HG02678 (cell line): ENCODE results near the gene LCA5.
"Not testable (repeated sequence)": the region's sequence is repeated elsewhere in the genome, so short reads cannot be mapped to it uniquely, and the experiment has no call there.

Experiments used
- ATAC-seq: cut with Tn5 transposase; IDR thresholded peaks from one replicate; pipeline ENCODE4 v1.9.1; 2021; ENCODE audit warnings: mild to moderate bottlenecking, moderate library complexity; ENCODE audit not compliant: unreplicated experiment

LCA5 gene

GRCh38 chr6:79468116-79468515 is 69.1 kb downstream of the LCA5 start:
- ATAC-seq = no peak

GRCh38 chr6:79467716-79468115 is 69.5 kb downstream of the LCA5 start:
- no peak for ATAC-seq

GRCh38 chr6:79466207-79466834 is 70.9 kb downstream of the LCA5 start:
- ATAC-seq = peak; percentile 51

GRCh38 chr6:79465381-79465780 is 71.8 kb downstream of the LCA5 start:
- ATAC-seq = no peak

GRCh38 chr6:79463621-79464050 is 73.6 kb downstream of the LCA5 start:
- no peak for ATAC-seq

- no peak for ATAC-seq
Observed at GRCh38 chr6:79461205-79461604, 76.0 kb downstream of the LCA5 start.

GRCh38 chr6:79455446-79455845 is 81.8 kb downstream of the LCA5 start:
- ATAC-seq = no peak

- no peak for ATAC-seq
Observed at GRCh38 chr6:79453558-79454042, 83.6 kb downstream of the LCA5 start.

GRCh38 chr6:79450984-79451383 is 86.2 kb downstream of the LCA5 start:
- no peak for ATAC-seq

GRCh38 chr6:79446006-79446405 is 91.2 kb downstream of the LCA5 start:
- no peak for ATAC-seq

GRCh38 chr6:79443876-79444275 is 93.4 kb downstream of the LCA5 start:
- ATAC-seq = not testable (repeated sequence)

GRCh38 chr6:79441192-79441591 is 96.0 kb downstream of the LCA5 start:
- ATAC-seq = no peak

GRCh38 chr6:79440598-79440997 is 96.6 kb downstream of the LCA5 start:
- no peak for ATAC-seq

- no peak for ATAC-seq
Observed at GRCh38 chr6:79438030-79438429, 99.2 kb downstream of the LCA5 start.

GRCh38 chr6:79436241-79436640 is 101.0 kb downstream of the LCA5 start:
- no peak for ATAC-seq

GRCh38 chr6:79435746-79436145 is 101.5 kb downstream of the LCA5 start:
- no peak for ATAC-seq
